Body of pancreas (tissue), 4 donors: Measurements from ENCODE around the gene CALCOCO2. TPM values are rescaled to one million over a fixed set of nuclear protein-coding genes. Genes with fewer than 3 reads are reported as not detected.
"Not testable (repeated sequence)": the region's sequence is repeated elsewhere in the genome, so short reads cannot be mapped to it uniquely, and the experiment has no call there.

ENCODE experiments used
- ATAC-seq: fragments of 150-250 bp; one replicate; pipeline ENCODE4 v1.9.1; 2016
- DNase-seq, 4 donors: peaks; one replicate each; pipeline ENCODE4 v3.0.0-alpha.2; 2019
- H3K27ac ChIP-seq, 4 donors: fragments of 200-600 bp; sonication (generic); 1 replicate in 3 of 4; 2 replicates in 1 of 4; pipeline versions ENCODE4 v1.5.1 to v1.6.1; 2016 to 2019; ENCODE audit warnings: mild to moderate bottlenecking in 1 of 4, mixed read lengths in 1 of 4, moderate library complexity in 1 of 4
- H3K27me3 ChIP-seq, 2 donors: fragments of 200-600 bp; sonication (generic); one replicate each; pipeline ENCODE4 v1.6.0; 2016; ENCODE audit warnings: mild to moderate bottlenecking in 1 of 2
- H3K36me3 ChIP-seq, 2 donors: fragments of 200-600 bp; sonication (generic); replicated peaks in 1 of 2; 2 replicates each; pipeline ENCODE4 v1.5.1; 2016; ENCODE audit warnings: low read depth in 2 of 2; ENCODE audit not compliant: insufficient read depth in 1 of 2
- H3K4me1 ChIP-seq: fragments of 200-600 bp; sonication (generic); one replicate; pipeline ENCODE4 v1.6.0; 2016
- H3K4me3 ChIP-seq, 2 donors: fragments of 200-600 bp; sonication (generic); 1 replicate in 1 of 2; 2 replicates in 1 of 2; pipeline ENCODE4 v1.5.1; 2016 to 2019
- H3K9me3 ChIP-seq, 3 donors: fragments of 200-600 bp; sonication (generic); 1 replicate in 2 of 3; 2 replicates in 1 of 3; pipeline ENCODE4 v1.5.1; 2016
- CTCF ChIP-seq, 7 experiments: fragments of 450-650 bp in 4 of 7; fragments of 200-600 bp in 3 of 7; sonication (generic) in 3 of 7; IDR thresholded peaks; one replicate each; pipeline ENCODE4 v1.5.1; 2016 to 2019; ENCODE audit warnings: antibody characterized with exemption in 7 of 7
- POLR2A ChIP-seq, 3 donors: fragments of 450-650 bp; IDR thresholded peaks; one replicate each; pipeline ENCODE4 v1.6.1; 2016; ENCODE audit warnings: antibody characterized with exemption in 3 of 3, mild to moderate bottlenecking in 2 of 3
- WGBS, 2 donors: methylation state at CpG; one replicate each; pipeline ENCODE4 v1.1.5; 2017; 5-methylcytosine and 5-hydroxymethylcytosine counted together
- intact Hi-C: fragments of 100-400 bp; cut with DNase I; formaldehyde crosslinking; loops from one replicate; pipeline ENCODE4 v1.15.1; 2023
- total RNA-seq, 2 donors: library from RNA; depleted of rRNA; stranded (reverse); fragments of >200 nt; gene quantifications; one replicate each; pipeline ENCODE4 v1.1.0, GENCODE V29; 2016

The CALCOCO2 gene
- total RNA-seq, 2 donors from 2014 or later, result 62.8 to 69.9 TPM

- 6 to 12% methylated on average over 10 to 11 of the region's 11 CpGs for WGBS, 2 donors
- peaks cover 21% of the 10 kb centered on the region for H3K4me1 ChIP-seq
- no peaks in the 10 kb centered on the region for H3K27me3 ChIP-seq
- peak; percentile 97 for ATAC-seq
- intact Hi-C loops, result no loop called here
- H3K36me3 ChIP-seq, result no peaks in the 10 kb centered on the region
- DNase-seq, result peak; percentile 81 to 86 (median 84)
- peak overlapping the region; percentile 27 to 75 (median 50) for H3K27ac ChIP-seq
- no peak for TF ChIP-seq CTCF (IDR thresholded peaks at IDR 0.05)
- TF ChIP-seq POLR2A (IDR thresholded peaks at IDR 0.05), result no peak
- H3K4me3 ChIP-seq, result no peak overlapping the region
- H3K9me3 ChIP-seq, result no peaks in the 10 kb centered on the region
Measured at GRCh38 chr17:48871551-48872351, 40.9 kb downstream of the CALCOCO2 start.

GRCh38 chr17:48872409-48872808 lies 41.6 kb downstream of the CALCOCO2 start:
- DNase-seq, H3K27me3 ChIP-seq, ATAC-seq, intact Hi-C loops, H3K9me3 ChIP-seq, H3K4me3 ChIP-seq, H3K36me3 ChIP-seq: not testable (repeated sequence)
- peaks cover 21% of the 10 kb centered on the region for H3K4me1 ChIP-seq
- 57 to 63% methylated on average over 3 of the region's 3 CpGs for WGBS, 2 donors
- H3K27ac ChIP-seq, result peak overlapping the region; percentile 27 to 75 (median 50)

- no peak for DNase-seq
- H3K27ac ChIP-seq, result peak overlapping the region in 2 of 4 donors; percentile 63 to 75
- TF ChIP-seq CTCF (IDR thresholded peaks at IDR 0.05) (no peak), POLR2A (IDR thresholded peaks at IDR 0.05) (no peak)
- H3K27me3 ChIP-seq, result no peaks in the 10 kb centered on the region
- no peak for ATAC-seq
- H3K4me3 ChIP-seq, result no peak overlapping the region
- H3K36me3 ChIP-seq, result no peaks in the 10 kb centered on the region
- 47 to 75% methylated on average over 1 of the region's 1 CpG for WGBS, 2 donors
- intact Hi-C loops, result no loop called here
- H3K9me3 ChIP-seq, result no peaks in the 10 kb centered on the region
- peaks cover 21% of the 10 kb centered on the region for H3K4me1 ChIP-seq
Measured at GRCh38 chr17:48873209-48873608, 42.4 kb downstream of the CALCOCO2 start.

GRCh38 chr17:48873696-48874443 lies 43.0 kb downstream of the CALCOCO2 start:
- Histone ChIP-seq H3K27me3 (no peaks in the 10 kb centered on the region), H3K27ac (no peak overlapping the region), H3K36me3 (no peaks in the 10 kb centered on the region), H3K4me3 (no peak overlapping the region), H3K4me1 (peaks cover 21% of the 10 kb centered on the region), H3K9me3 (no peaks in the 10 kb centered on the region)
- intact Hi-C loops, result no loop called here
- DNase-seq, result no peak
- no peak for ATAC-seq
- 61 to 67% methylated on average over 5 of the region's 5 CpGs for WGBS, 2 donors
- TF ChIP-seq POLR2A (IDR thresholded peaks at IDR 0.05) (no peak), CTCF (IDR thresholded peaks at IDR 0.05) (no peak)
